Activated CD4-positive, alpha-beta T cell treated with anti-CD3 and anti-CD28 coated beads, Interleukin-2, amount 50 U/mL, for 1 hour (primary cell): ENCODE measurements around the gene NOP53.
"Not testable (repeated sequence)": the region's sequence is repeated elsewhere in the genome, so short reads cannot be mapped to it uniquely, and the experiment has no call there.

Experiments used
- DNase-seq: peaks from one replicate; pipeline ENCODE4 v3.0.0-alpha.2; 2020

NOP53 gene

GRCh38 chr19:47745010-47745901 lies at the start of gene NOP53:
Gene NOP53 (plus strand): TSS chr19:47745546. CDS start chr19:47745560, 14 bp downstream.
- DNase-seq = peak; percentile 97

DNA sequence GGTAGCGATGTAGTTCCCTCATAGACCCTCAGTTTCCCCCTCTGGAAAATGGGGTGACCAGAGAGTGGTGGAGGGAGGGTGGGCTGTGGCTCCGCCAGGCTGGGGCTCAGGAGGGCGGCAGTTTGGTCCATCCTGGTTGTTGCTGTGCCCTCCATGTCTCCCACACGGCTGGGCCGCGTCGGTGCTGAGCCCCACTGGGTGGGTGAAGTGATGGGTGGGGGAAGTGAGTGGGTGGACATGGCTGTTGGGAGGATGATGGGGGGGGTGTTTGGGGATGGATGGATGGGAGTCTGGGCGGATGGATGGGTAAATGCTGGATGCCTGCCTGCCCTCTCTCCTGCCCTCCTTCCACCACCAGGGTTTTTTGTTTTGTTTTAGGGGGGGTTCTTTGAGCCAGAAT lies 48.7 kb upstream of the NOP53 start:
- DNase-seq = no peak

DNA sequence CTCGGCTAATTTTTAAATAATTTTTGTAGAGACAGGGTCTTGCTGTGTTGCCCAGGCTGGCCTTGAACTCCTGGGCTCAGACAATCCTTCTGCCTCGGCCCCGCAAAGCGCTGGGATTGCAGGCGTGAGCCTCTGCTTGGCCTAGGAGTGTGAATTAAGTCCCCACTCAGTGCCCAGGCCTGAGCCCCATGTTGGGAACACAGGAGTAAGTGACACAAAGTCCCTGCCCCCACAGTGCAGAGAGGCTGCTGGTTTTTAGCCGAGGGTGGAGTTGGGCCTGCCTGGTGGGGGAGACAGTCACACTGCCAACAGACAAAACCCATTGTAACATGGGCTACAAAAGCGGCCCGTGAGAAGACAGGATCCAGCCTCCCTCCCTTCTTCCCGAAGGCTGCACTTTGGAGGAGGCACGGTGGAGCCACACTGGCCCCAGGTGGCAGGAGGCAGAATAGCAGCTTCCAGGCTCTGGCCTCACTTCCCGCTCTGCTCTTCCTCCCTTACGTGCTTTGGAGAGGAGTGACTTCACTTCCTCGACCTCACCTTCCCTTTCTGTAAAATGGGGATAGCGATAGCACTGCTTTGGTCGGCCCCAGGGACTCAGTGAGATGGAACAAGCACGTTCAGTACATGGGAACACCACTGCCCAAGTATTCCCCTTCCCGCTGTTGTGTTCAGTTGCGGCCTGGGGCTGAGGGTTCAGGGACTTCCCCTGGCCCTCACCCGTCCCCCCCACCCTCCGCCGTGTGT lies 47.3 kb upstream of the NOP53 start:
- peak; percentile 53 for DNase-seq

- no peak for DNase-seq
Measured at GRCh38 chr19:47698631-47699359, 46.6 kb upstream of the NOP53 start.

DNA sequence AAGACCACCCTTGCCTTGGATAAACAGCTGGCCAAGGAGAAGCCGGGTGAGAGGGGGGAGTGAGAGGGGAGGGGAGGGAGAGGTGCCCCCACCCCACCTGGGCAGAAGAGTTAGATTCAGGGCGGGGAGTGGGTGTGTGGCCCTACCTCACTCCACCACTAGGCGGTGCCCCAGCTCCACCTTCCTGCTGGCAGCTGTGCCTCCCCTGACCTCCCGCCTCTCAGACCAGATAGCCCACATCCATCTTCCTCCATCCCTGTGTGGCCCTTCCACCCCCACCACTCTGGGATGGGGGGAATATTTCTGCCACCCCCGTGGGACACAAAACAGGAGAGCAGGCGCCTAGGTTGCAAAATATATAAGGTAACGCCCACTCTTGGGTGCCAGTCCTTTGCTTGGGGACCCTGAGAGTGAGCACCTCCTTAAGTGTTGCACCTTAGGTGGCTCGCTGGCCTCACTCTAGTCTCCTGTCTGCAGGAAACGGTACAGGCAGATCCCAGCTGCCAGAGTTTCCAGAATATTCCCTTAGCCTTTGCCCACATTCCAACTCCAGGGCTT lies 45.9 kb upstream of the NOP53 start:
- peak; percentile 59 for DNase-seq

DNA sequence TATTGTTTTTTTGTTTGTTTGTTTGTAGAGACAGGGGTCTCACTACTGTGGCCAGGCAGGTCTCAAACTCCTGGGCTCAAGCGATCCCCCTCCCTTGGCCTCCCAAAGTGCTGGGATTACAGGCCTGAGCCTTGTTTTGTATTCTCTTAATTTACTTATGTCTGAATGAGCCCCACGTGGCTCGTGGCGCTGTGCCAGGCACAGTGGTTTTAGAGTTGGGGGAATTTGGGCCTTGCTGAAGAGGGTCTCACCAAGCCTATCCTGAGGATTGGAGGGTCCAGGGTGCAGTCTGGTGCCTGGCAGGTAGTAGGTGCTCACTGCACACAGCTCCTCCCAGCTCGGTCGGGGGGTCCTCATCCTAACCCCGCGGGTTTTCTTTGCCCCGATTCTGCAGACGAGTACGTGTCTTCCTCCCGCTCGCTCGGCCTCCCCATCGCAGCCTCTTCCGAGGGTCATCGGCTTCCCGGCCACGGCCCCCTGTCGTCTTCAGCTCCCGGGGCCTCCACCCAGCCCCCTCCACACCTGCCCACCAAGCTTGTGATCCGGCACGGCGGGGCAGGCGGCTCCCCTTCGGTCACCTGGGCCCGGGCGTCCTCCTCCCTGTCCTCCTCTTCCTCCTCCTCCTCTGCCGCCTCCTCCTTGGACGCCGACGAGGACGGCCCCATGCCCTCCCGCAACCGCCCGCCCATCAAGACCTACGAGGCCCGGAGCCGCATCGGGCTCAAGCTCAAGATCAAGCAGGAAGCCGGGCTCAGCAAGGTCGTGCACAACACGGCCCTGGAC lies 44.2 kb upstream of the NOP53 start:
- no peak for DNase-seq

DNA sequence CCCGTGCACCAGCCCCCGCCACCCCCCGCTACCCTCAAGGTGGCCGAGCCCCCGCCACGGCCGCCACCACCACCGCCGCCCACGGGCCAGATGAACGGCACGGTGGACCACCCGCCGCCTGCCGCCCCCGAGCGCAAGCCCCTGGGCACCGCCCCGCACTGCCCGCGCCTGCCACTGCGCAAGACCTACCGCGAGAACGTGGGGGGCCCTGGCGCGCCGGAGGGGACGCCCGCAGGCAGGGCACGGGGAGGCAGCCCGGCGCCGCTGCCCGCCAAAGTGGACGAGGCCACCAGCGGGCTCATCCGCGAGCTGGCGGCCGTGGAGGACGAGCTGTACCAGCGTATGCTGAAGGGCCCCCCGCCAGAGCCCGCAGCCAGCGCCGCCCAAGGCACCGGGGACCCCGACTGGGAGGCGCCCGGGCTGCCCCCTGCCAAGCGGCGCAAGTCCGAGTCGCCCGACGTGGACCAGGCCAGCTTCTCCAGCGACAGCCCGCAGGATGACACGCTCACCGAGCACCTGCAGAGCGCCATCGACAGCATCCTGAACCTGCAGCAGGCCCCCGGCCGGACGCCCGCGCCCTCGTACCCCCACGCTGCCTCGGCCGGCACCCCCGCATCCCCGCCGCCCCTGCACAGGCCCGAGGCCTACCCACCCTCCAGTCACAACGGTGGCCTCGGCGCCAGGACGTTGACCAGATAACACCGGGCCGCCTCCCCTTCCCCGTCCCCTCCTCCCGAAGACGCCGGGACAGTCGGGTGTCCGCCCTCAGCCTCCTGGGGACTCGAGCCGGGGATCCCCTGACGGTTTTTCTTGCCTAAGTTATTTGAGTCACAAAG lies 43.4 kb upstream of the NOP53 start:
- DNase-seq = no peak

- no peak for DNase-seq
Measured at GRCh38 chr19:47702671-47703070, 42.7 kb upstream of the NOP53 start.

DNA sequence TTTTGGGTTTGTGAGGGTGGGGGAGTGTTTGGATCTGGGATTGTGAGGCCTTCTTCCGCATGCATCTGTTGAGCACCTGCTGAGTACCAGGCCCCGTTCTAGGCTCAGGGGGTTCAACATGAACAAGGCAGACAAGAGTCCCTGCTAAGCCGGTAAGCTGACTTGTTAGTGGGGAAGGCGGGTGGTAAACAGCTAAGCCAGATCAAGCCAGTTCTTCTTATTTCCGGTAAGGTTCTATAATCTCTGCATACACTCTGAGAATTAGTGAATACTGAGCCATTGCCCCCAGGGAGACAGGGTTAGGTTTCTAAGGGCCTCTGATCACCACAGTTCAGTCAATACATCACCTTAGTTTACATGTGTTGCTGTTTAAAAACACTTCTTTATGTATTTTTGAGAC lies 42.0 kb upstream of the NOP53 start:
- DNase-seq = no peak

GRCh38 chr19:47704024-47704423 lies 41.3 kb upstream of the NOP53 start:
- DNase-seq = no peak

DNA sequence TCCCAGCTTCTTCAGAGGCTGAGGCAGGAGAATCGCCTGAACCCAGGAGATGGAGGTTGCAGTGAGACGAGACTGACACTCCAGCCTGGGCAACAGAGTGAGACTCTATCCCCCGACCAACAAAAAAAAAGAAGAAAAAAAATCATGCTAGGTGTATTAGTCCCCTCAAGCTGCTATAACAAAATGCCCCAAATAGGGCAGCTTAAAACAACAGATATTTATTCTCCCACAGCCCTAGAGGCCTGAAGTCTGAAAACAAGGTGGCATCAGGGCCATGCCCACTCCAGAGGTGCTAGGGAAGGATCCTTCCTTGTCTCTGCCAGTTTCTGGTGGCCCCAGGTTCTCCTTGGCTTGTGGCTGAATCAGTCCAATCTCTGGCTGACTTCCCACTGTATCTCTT lies 40.7 kb upstream of the NOP53 start:
- DNase-seq = no peak

- DNase-seq = peak; percentile 72
Measured at GRCh38 chr19:47707135-47707925, 38.0 kb upstream of the NOP53 start.

GRCh38 chr19:47711652-47712242 lies 33.6 kb upstream of the NOP53 start:
- DNase-seq = no peak

- DNase-seq = peak; percentile 39
Measured at GRCh38 chr19:47713046-47714021, 32.0 kb upstream of the NOP53 start, which contains the start of gene EHD2. Gene EHD2 (plus strand): TSS chr19:47713422. CDS start chr19:47716613, 3,191 bp downstream.

GRCh38 chr19:47714339-47714738 lies 31.0 kb upstream of the NOP53 start:
- DNase-seq = no peak

DNA sequence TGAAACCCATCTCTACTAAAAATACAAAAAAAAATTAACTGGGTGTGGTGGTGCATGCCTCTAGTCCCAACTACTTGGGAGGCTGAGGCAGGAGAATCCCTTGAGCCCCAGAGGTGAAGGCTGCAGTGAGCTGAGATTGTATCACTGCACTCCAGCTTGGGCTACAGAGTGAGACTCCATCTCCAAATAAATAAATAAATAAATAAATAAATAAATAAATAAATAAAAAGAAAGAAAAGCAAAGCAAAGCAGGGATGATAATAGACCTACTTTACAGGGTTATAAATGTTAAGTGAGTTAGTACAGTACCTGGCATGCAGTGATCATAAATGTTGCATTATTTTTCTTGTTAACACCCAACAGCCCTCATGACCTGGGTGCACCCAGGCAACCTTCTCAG lies 30.5 kb upstream of the NOP53 start:
- DNase-seq = not testable (repeated sequence)

- no peak for DNase-seq
Measured at GRCh38 chr19:47716270-47716937, 28.9 kb upstream of the NOP53 start.
